HepG2 (cell line): ENCODE data around the gene GHRL. TPM values are rescaled to one million over a fixed set of nuclear protein-coding genes. Genes with fewer than 3 reads are reported as not detected.
A peak's percentile ranks its signal among the peaks of the same experiment; 100 is the strongest.

Experiments
- ATAC-seq: fragments of 200-7000 bp; cut with Tn5 transposase; 3 replicates; pipeline ENCODE4 v1.9.1; 2020; ENCODE audit warnings: mild to moderate bottlenecking, moderate library complexity
- BruUV-seq: library from RNA; stranded (reverse); fragments of 400-500 nt; replicated peaks from 2 replicates; lab custom pipeline; 2021; lab: Mats Ljungman, UMichigan
- CTCF ChIA-PET: fragments of 300-600 bp; formaldehyde crosslinking; extraction: SDS; loops from one replicate; lab custom pipeline; 2021; ENCODE audit warnings: low total read pairs, inconsistent platforms, low intra/inter-chr PET ratio; lab: Yijun Ruan, JAX
- POLR2A ChIA-PET: fragments of 350-600 bp; sonication (Branson Sonifier 250); formaldehyde crosslinking; loops from one replicate; lab custom pipeline; 2020; ENCODE audit warnings: antibody characterized with exemption, inconsistent platforms; lab: Yijun Ruan, JAX
- DNase-seq: peaks from one replicate; pipeline ENCODE4 v3.0.0-alpha.2; 2015; ENCODE audit warnings: low spot score
- FAIRE-seq: peaks from 3 replicates; lab custom pipeline; 2011; peaks lifted over from hg19 to GRCh38; lab: Jason Lieb, UNC
- H2AFZ ChIP-seq: one replicate; pipeline ENCODE4 v1.6.1; 2011; ENCODE audit warnings: low read length, inconsistent platforms
- H3K27ac ChIP-seq: fragments of 300-600 bp; 3 replicates; pipeline ENCODE4 v1.8.0; 2011; ENCODE audit warnings: mixed run types, mild to moderate bottlenecking, mixed read lengths, low read length, inconsistent platforms; ENCODE audit not compliant: insufficient read depth; ENCODE audit errors: extremely low read length
- H3K27me3 ChIP-seq, 2 experiments: fragments of 200-600 bp in 1 of 2; 2 replicates in 1 of 2; 3 replicates in 1 of 2; pipeline versions ENCODE4 v1.6.0 to v1.8.0; 2011; ENCODE audit warnings: low read length in 2 of 2, mild to moderate bottlenecking in 2 of 2, moderate library complexity in 2 of 2, inconsistent platforms in 1 of 2; ENCODE audit not compliant: insufficient read depth in 2 of 2, control insufficient read depth in 1 of 2
- H3K36me3 ChIP-seq, 2 experiments: fragments of 200-600 bp in 1 of 2; replicated peaks in 1 of 2; 2 replicates in 1 of 2; 3 replicates in 1 of 2; pipeline versions ENCODE4 v1.5.1 to v1.8.0; 2011; ENCODE audit warnings: low read length in 2 of 2, inconsistent platforms in 1 of 2; ENCODE audit not compliant: insufficient read depth in 2 of 2, control insufficient read depth in 1 of 2
- H3K4me1 ChIP-seq: 2 replicates; pipeline ENCODE4 v1.5.1; 2012; ENCODE audit warnings: low read length, inconsistent platforms; ENCODE audit not compliant: insufficient read depth
- H3K4me2 ChIP-seq: 2 replicates; pipeline ENCODE4 v1.6.0; 2011; ENCODE audit warnings: low read depth, low read length, inconsistent platforms
- H3K4me3 ChIP-seq, 3 experiments: fragments of 200-600 bp in 1 of 3; sonication (generic), shearing (Covaris generic) in 1 of 3; replicated peaks in 1 of 3; 2 replicates each; pipeline ENCODE4 v1.5.1; 2011 to 2016; ENCODE audit warnings: low read length in 3 of 3, inconsistent platforms in 2 of 3, low read depth in 2 of 3, mild to moderate bottlenecking in 2 of 3, control low read depth in 1 of 3, mixed read lengths in 1 of 3; ENCODE audit not compliant: insufficient read depth in 1 of 3
- H3K79me2 ChIP-seq: one replicate; pipeline ENCODE4 v1.6.1; 2011; ENCODE audit warnings: low read length, inconsistent platforms; ENCODE audit not compliant: insufficient read depth
- H3K9ac ChIP-seq: 2 replicates; pipeline ENCODE4 v1.6.0; 2011; ENCODE audit warnings: mild to moderate bottlenecking, low read depth, low read length, inconsistent platforms; ENCODE audit not compliant: insufficient read depth
- H3K9me3 ChIP-seq: 2 replicates; pipeline ENCODE4 v1.5.1; 2012; ENCODE audit warnings: mild to moderate bottlenecking, low read length
- H4K20me1 ChIP-seq: 2 replicates; pipeline ENCODE4 v1.6.0; 2011; ENCODE audit warnings: inconsistent platforms, mild to moderate bottlenecking, low read length, moderate library complexity; ENCODE audit not compliant: insufficient read depth
- ZMYM3 ChIP-seq: sonication (generic); formaldehyde crosslinking; IDR thresholded peaks from 2 replicates; pipeline ENCODE4 v1.5.1; 2020; ENCODE audit warnings: mild to moderate bottlenecking, missing genetic modification reagents
- ZNF768 ChIP-seq: sonication (generic); formaldehyde crosslinking; IDR thresholded peaks from 2 replicates; pipeline ENCODE4 v1.4.0; 2020; ENCODE audit warnings: missing genetic modification reagents
- WGBS: methylation state at CpG from one replicate; pipeline ENCODE4 v1.1.6; 2017; ENCODE audit warnings: low lambda C conversion rate; 5-methylcytosine and 5-hydroxymethylcytosine counted together
- in situ Hi-C: cut with HindIII; loops from 2 replicates; pipeline ENCODE4 v1.10.0; 2017; ENCODE audit warnings: low pct_unique_long_range_greater_than_20kb; ENCODE audit not compliant: extremely low pct_ligation_motif_present
- intact Hi-C: fragments of 100-400 bp; cut with micrococcal nuclease; formaldehyde crosslinking; loops from one replicate; pipeline ENCODE4 v1.10.0; 2022; ENCODE audit not compliant: unreplicated experiment
- polyA plus RNA-seq, 8 experiments: library from polyadenylated mRNA; depleted of rRNA in 3 of 8; stranded (reverse) in 7 of 8; unstranded in 1 of 8; fragments of >200 nt; fragmentation: Illumina TruSeq in 4 of 8; extraction: Trizol in 4 of 8; gene quantifications; 2 replicates each; pipeline versions ENCODE4 v1.2.1 to v1.2.3, GENCODE V29; 2011 to 2016; ENCODE audit warnings: low read depth in 4 of 8, missing spikeins in 1 of 8, mixed read lengths in 1 of 8; ENCODE audit not compliant: insufficient read depth in 1 of 8
- total RNA-seq, 5 experiments: library from RNA; depleted of rRNA; stranded (reverse); fragments of >200 nt; fragmentation: Illumina TruSeq; extraction: Trizol; gene quantifications; 2 replicates each; pipeline ENCODE4 v1.2.3, GENCODE V29; 2016; ENCODE audit warnings: low read depth in 1 of 5
- TF ChIP-seq, protein P1 (sequence below): sonication (generic); formaldehyde crosslinking; conservative IDR thresholded peaks from 2 replicates; pipeline ENCODE4 v1.4.0; 2020; ENCODE audit warnings: mild to moderate bottlenecking, missing genetic modification reagents, moderate library complexity
- TF ChIP-seq, protein P2 (sequence below): sonication (generic); formaldehyde crosslinking; IDR thresholded peaks from 2 replicates; pipeline ENCODE4 v1.9.0; 2021; ENCODE audit warnings: missing genetic modification reagents, mild to moderate bottlenecking, borderline replicate concordance

GHRL gene
- total and polyA plus RNA-seq, 2 of the 13 experiments (the other 11 are each of a cell fraction or from before 2014, with no cell fraction given), result 0.09 TPM; not detected in 1

- TF ChIP-seq, protein P1, sequence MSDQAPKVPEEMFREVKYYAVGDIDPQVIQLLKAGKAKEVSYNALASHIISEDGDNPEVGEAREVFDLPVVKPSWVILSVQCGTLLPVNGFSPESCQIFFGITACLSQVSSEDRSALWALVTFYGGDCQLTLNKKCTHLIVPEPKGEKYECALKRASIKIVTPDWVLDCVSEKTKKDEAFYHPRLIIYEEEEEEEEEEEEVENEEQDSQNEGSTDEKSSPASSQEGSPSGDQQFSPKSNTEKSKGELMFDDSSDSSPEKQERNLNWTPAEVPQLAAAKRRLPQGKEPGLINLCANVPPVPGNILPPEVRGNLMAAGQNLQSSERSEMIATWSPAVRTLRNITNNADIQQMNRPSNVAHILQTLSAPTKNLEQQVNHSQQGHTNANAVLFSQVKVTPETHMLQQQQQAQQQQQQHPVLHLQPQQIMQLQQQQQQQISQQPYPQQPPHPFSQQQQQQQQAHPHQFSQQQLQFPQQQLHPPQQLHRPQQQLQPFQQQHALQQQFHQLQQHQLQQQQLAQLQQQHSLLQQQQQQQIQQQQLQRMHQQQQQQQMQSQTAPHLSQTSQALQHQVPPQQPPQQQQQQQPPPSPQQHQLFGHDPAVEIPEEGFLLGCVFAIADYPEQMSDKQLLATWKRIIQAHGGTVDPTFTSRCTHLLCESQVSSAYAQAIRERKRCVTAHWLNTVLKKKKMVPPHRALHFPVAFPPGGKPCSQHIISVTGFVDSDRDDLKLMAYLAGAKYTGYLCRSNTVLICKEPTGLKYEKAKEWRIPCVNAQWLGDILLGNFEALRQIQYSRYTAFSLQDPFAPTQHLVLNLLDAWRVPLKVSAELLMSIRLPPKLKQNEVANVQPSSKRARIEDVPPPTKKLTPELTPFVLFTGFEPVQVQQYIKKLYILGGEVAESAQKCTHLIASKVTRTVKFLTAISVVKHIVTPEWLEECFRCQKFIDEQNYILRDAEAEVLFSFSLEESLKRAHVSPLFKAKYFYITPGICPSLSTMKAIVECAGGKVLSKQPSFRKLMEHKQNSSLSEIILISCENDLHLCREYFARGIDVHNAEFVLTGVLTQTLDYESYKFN (CRISPR knock-in tag), result peak; percentile 92
Measured at GRCh38 chr3:10292505-10293419, at the start of gene GHRL (continued).

DNA sequence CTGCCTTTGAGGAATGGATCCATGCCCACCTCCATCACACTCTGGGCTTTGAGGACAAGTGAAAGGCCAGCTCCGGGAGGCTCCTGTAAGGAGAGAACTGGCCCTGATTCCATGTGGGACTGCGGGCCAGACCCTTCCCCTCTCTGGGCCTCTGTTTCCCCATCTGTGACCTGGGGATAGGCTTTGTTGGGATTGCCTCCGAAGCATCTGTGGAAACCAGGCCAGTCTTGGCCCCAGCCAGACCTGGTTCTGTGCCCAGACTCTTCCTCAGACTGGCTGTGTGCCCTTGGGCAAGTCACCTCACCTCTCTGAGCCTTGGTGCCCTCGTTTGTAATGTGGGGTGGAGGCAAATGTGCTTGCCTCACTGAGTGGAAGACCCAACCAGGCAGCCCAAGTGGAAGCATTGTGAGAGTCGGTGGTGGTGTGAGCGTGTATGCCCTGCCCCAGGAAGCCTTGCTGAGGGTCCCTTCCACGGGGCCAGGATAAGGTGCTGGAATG lies 49.2 kb upstream of the GHRL start:
- DNase-seq (no peak), FAIRE-seq (no peak)
- Histone ChIP-seq H4K20me1 (no peaks in the 10 kb centered on the region), H3K27ac (no peak overlapping the region), H3K9me3 (no peaks in the 10 kb centered on the region), H3K9ac (no peak overlapping the region), H3K36me3 (no peaks in the 10 kb centered on the region), H3K27me3 (peaks cover 2 to 9% of the 10 kb centered on the region in 2 experiments; a peak in 3 of 5 replicates), H3K4me3 (no peak overlapping the region), H2AFZ (no peak overlapping the region), H3K4me2 (no peak overlapping the region)
- in situ Hi-C loops, result no loop called here
- ChIA-PET CTCF (no interaction called here), POLR2A (no interaction called here)
- WGBS, result 67% methylated on average over 6 of the region's 7 CpGs
- BruUV-seq, result no TSS peak
- TF ChIP-seq ZNF768, result peak; percentile 93
- TF ChIP-seq, protein P2, sequence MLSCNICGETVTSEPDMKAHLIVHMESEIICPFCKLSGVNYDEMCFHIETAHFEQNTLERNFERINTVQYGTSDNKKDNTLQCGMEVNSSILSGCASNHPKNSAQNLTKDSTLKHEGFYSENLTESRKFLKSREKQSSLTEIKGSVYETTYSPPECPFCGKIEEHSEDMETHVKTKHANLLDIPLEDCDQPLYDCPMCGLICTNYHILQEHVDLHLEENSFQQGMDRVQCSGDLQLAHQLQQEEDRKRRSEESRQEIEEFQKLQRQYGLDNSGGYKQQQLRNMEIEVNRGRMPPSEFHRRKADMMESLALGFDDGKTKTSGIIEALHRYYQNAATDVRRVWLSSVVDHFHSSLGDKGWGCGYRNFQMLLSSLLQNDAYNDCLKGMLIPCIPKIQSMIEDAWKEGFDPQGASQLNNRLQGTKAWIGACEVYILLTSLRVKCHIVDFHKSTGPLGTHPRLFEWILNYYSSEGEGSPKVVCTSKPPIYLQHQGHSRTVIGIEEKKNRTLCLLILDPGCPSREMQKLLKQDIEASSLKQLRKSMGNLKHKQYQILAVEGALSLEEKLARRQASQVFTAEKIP (CRISPR knock-in tag), result no peak
- peak; percentile 46; the same call in 1 of the 2 replicates for TF ChIP-seq ZMYM3 (CRISPR knock-in tag)
- TF ChIP-seq, all 625 proteins: peak for 2
- Histone ChIP-seq H3K4me1 (peaks cover 32% of the 10 kb centered on the region), H3K79me2 (no peaks in the 10 kb centered on the region)
- ATAC-seq, result no peak
- intact Hi-C loops, result loop anchor here (5.0 kb wide), 1 partner anchor 395 kb away; no protein-coding TSS in a partner anchor
